GM23248 (cell line): ENCODE results near the gene GOLGA6L10.
"Not testable (repeated sequence)": the region's sequence is repeated elsewhere in the genome, so short reads cannot be mapped to it uniquely, and the experiment has no call there.

Experiments used
- EZH2 ChIP-seq: fragments of 200-600 bp; sonication (generic); IDR thresholded peaks from 2 replicates; pipeline ENCODE4 v1.6.1; 2018; ENCODE audit warnings: antibody characterized with exemption, mild to moderate bottlenecking; ENCODE audit not compliant: insufficient read depth, poor library complexity, severe bottlenecking
- EZH2phosphoT487 ChIP-seq: fragments of 200-600 bp; sonication (generic); IDR thresholded peaks from 2 replicates; pipeline ENCODE4 v1.6.1; 2018; ENCODE audit warnings: antibody characterized with exemption, moderate library complexity, mild to moderate bottlenecking, low read depth; ENCODE audit not compliant: insufficient read depth

DNA sequence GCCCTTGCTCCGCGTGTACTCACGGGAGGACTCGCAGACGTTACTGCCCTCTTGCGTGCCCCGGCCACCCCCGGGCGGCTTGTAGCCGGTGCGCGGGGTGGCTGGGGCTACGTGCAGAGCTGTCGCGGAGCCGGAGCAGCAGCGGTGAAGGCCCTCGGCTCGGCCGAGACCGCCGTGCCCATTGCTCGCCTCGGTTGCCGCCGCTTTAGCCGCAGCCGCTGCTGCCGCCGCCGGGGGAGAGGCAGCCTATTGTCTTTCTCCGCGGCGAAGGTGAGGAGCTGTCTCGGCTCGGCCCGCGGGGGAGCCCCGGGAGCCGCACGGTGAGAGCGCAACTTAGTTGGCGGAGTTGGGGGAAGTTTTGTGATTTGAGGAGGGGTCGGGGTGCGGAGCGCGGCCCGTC, 5.8 kb upstream of the GOLGA6L10 start:
- not testable (repeated sequence) for TF ChIP-seq EZH2, EZH2phosphoT487
